Measurements from ENCODE around the gene MICU2.

The MICU2 gene, protein sequence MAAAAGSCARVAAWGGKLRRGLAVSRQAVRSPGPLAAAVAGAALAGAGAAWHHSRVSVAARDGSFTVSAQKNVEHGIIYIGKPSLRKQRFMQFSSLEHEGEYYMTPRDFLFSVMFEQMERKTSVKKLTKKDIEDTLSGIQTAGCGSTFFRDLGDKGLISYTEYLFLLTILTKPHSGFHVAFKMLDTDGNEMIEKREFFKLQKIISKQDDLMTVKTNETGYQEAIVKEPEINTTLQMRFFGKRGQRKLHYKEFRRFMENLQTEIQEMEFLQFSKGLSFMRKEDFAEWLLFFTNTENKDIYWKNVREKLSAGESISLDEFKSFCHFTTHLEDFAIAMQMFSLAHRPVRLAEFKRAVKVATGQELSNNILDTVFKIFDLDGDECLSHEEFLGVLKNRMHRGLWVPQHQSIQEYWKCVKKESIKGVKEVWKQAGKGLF

DNA sequence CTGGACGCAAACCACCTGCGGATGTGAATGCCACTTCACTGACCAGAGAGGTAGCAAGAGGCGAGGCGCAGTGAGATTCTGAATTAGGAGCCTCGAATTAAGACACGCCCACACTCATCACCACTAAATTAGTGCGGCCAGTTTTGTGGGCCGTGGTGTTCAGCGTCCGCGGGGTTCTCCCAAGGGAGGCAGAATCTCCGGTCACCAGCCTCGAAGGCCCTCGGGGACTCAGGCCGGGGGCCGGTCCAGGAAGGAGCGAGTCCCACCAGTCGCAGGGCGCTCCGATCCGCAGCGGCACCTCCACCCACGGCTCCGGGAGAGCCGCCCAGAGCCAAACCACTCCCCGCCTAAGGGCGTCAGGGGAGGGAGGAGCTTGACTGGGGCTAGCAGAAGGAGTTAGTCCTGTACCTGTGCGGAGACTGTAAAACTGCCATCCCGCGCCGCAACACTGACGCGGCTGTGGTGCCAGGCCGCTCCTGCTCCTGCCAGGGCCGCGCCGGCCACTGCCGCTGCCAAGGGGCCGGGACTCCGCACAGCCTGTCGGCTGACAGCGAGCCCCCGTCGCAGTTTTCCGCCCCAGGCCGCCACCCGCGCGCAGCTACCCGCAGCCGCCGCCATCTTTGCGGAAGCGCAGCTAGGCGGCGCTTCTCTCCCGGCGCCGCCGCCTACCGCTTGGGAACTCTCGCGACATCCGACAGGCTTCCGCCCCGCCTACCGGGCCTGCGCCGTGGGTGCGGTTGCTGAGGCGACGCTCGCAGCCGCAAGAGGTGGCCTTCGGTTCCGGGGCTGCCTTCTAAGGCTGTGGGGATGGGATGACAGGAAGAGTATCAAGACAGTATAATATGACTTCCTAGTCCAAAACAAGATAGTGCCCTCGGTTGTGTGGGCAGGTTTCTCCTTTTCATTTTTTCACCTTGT is at the start of gene MICU2:
MICU2 (minus strand) TSS at position 640 of the 918 bp plus-strand sequence; CDS start at position 618, 22 bp downstream.
- peak within 1 kb of the TSS; percentile 73 for H3K9ac ChIP-seq (ENCODE audit: low read length)
- TF ChIP-seq, protein P1, sequence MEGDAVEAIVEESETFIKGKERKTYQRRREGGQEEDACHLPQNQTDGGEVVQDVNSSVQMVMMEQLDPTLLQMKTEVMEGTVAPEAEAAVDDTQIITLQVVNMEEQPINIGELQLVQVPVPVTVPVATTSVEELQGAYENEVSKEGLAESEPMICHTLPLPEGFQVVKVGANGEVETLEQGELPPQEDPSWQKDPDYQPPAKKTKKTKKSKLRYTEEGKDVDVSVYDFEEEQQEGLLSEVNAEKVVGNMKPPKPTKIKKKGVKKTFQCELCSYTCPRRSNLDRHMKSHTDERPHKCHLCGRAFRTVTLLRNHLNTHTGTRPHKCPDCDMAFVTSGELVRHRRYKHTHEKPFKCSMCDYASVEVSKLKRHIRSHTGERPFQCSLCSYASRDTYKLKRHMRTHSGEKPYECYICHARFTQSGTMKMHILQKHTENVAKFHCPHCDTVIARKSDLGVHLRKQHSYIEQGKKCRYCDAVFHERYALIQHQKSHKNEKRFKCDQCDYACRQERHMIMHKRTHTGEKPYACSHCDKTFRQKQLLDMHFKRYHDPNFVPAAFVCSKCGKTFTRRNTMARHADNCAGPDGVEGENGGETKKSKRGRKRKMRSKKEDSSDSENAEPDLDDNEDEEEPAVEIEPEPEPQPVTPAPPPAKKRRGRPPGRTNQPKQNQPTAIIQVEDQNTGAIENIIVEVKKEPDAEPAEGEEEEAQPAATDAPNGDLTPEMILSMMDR (IDR thresholded peaks at IDR 0.05; ENCODE audit: insufficient read depth, low read length, poor library complexity, severe bottlenecking), result no peak
- no peak for TF ChIP-seq EZH2phosphoT487 (conservative IDR thresholded peaks at IDR 0.05; ENCODE audit: low read length)
- peak within 1 kb of the TSS; percentile 92 for H3K4me3 ChIP-seq (ENCODE audit: insufficient read depth, low read length, poor library complexity, severe bottlenecking)
- no peaks in the 10 kb centered on the region for H3K9me2 ChIP-seq (replicated peaks; ENCODE audit: insufficient read depth, low read length)
- peaks cover 45% of the 10 kb centered on the region for H3K79me2 ChIP-seq (ENCODE audit: insufficient read depth, low read length)
- H2AFZ ChIP-seq (ENCODE audit: low read depth, low read length, severe bottlenecking), result peak within 1 kb of the TSS; percentile 72
- peak within 1 kb of the TSS; percentile 83 for H3K4me2 ChIP-seq (ENCODE audit: low read depth, low read length, poor library complexity, severe bottlenecking)
- H3K27me3 ChIP-seq (ENCODE audit: low read length), result no peaks in the 10 kb centered on the region
- no peaks in the 10 kb centered on the region for H4K20me1 ChIP-seq (ENCODE audit: low read depth, low read length)
- H3K36me3 ChIP-seq (ENCODE audit: low read length), result no peaks in the 10 kb centered on the region
- no peaks in the 10 kb centered on the region for H3K9me3 ChIP-seq (ENCODE audit: insufficient read depth, low read length)
- H3F3A ChIP-seq (ENCODE audit: insufficient read depth), result no peaks in the 10 kb centered on the region
- H3K27ac ChIP-seq (ENCODE audit: low read depth, low read length), result peak within 1 kb of the TSS; percentile 82

DNA sequence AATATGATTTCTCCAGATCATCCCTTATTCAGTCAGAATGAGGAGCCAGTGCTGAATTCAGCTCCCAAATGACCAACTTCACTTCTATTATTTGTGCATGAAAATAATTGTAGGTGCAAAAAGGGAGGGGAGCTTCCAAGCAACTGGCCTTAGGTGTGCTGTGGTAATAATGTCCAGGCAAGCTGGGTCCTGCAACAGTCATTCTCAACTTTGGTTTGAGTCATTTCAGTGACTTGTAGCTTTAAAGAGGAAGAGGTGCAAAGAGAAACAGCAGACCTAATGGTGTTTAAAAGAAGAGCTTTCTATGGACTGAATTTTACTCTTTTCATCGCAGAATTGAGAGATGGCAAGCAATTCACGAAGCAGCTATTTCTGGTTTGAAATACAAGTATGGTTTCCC is 37.7 kb upstream of the MICU2 start:
- Histone ChIP-seq H3K9me2 (replicated peaks; ENCODE audit: insufficient read depth, low read length) (no peaks in the 10 kb centered on the region), H3K9ac (ENCODE audit: low read length) (no peak overlapping the region), H3K4me2 (ENCODE audit: low read depth, low read length, poor library complexity, severe bottlenecking) (no peak overlapping the region), H3K4me3 (ENCODE audit: insufficient read depth, low read length, poor library complexity, severe bottlenecking) (no peak overlapping the region), H3K9me3 (ENCODE audit: insufficient read depth, low read length) (no peaks in the 10 kb centered on the region), H4K20me1 (ENCODE audit: low read depth, low read length) (no peaks in the 10 kb centered on the region), H3K79me2 (ENCODE audit: insufficient read depth, low read length) (no peaks in the 10 kb centered on the region), H3F3A (ENCODE audit: insufficient read depth) (no peaks in the 10 kb centered on the region), H3K27ac (ENCODE audit: low read depth, low read length) (no peak overlapping the region), H2AFZ (ENCODE audit: low read depth, low read length, severe bottlenecking) (no peak overlapping the region), H3K36me3 (ENCODE audit: low read length) (no peaks in the 10 kb centered on the region), H3K27me3 (ENCODE audit: low read length) (no peaks in the 10 kb centered on the region)
- TF ChIP-seq, protein P1 (IDR thresholded peaks at IDR 0.05; ENCODE audit: insufficient read depth, low read length, poor library complexity, severe bottlenecking), result no peak
- no peak for TF ChIP-seq EZH2phosphoT487 (conservative IDR thresholded peaks at IDR 0.05; ENCODE audit: low read length)

- H3K4me3 ChIP-seq (ENCODE audit: insufficient read depth, low read length, poor library complexity, severe bottlenecking), result no peak overlapping the region
- no peaks in the 10 kb centered on the region for H3K9me3 ChIP-seq (ENCODE audit: insufficient read depth, low read length)
- no peak for TF ChIP-seq EZH2phosphoT487 (conservative IDR thresholded peaks at IDR 0.05; ENCODE audit: low read length)
- TF ChIP-seq, protein P1 (IDR thresholded peaks at IDR 0.05; ENCODE audit: insufficient read depth, low read length, poor library complexity, severe bottlenecking), result no peak
- H2AFZ ChIP-seq (ENCODE audit: low read depth, low read length, severe bottlenecking), result no peak overlapping the region
- H3K9ac ChIP-seq (ENCODE audit: low read length), result no peak overlapping the region
- H3K36me3 ChIP-seq (ENCODE audit: low read length), result no peaks in the 10 kb centered on the region
- H4K20me1 ChIP-seq (ENCODE audit: low read depth, low read length), result no peaks in the 10 kb centered on the region
- no peaks in the 10 kb centered on the region for H3K27me3 ChIP-seq (ENCODE audit: low read length)
- no peaks in the 10 kb centered on the region for H3F3A ChIP-seq (ENCODE audit: insufficient read depth)
- no peak overlapping the region for H3K27ac ChIP-seq (ENCODE audit: low read depth, low read length)
- no peaks in the 10 kb centered on the region for H3K9me2 ChIP-seq (replicated peaks; ENCODE audit: insufficient read depth, low read length)
- H3K79me2 ChIP-seq (ENCODE audit: insufficient read depth, low read length), result no peaks in the 10 kb centered on the region
- no peak overlapping the region for H3K4me2 ChIP-seq (ENCODE audit: low read depth, low read length, poor library complexity, severe bottlenecking)
Observed at GRCh38 chr13:21639561-21639960, 35.6 kb upstream of the MICU2 start.
